C4-2B (cell line): Measurements from ENCODE around the gene GPR142.

Experiments
- CTCF ChIP-seq: fragments of 450-650 bp; conservative IDR thresholded peaks from 2 replicates; pipeline ENCODE4 v1.5.1; 2017; ENCODE audit warnings: mild to moderate bottlenecking
- ZFX ChIP-seq: fragments of 450-650 bp; IDR thresholded peaks from 2 replicates; pipeline ENCODE4 v1.6.1; 2017

DNA sequence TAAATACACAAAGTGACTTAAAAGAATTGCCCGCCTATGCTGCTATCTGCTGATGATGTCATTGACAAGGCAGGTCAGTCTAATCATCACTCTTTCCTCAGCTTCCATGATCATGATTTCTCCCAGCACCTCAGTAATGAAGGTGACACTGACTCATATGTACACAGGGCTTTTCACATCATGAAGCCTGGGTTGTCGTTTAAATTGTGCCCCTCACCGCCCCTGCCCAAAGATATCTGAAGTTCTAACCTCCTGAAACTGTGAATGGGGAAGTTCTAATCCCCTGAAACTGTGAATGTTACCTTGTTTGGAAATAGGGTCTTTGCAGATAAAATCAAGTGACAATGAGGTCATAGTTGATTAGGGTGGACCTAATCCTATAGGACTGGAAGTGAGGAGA, 47.2 kb downstream of the GPR142 start:
- no peak for TF ChIP-seq ZFX
- no peak for TF ChIP-seq CTCF
